ENCODE results near the gene TPM1. TPM values are rescaled to one million over a fixed set of nuclear protein-coding genes. Genes with fewer than 3 reads are reported as not detected.
A peak's percentile ranks its signal among the peaks of the same experiment; 100 is the strongest.

TPM1 gene
- total RNA-seq, 4 donors from 2014 or later = 5,599 to 7,718 (median 6,496) TPM

GRCh38 chr15:63077952-63078351 is 35.4 kb downstream of the TPM1 start:
- TF ChIP-seq POLR2AphosphoS5 (IDR thresholded peaks at IDR 0.05) = no peak
- no peak for TF ChIP-seq POLR2A (IDR thresholded peaks at IDR 0.05; ENCODE audit: low read depth)
- Histone ChIP-seq H3K27ac (replicated peaks in 1 of 4) (peak overlapping the region; percentile 82 to 97 (median 88)), H3K36me3 (peaks cover 0 to 2% (median 0%) of the 10 kb centered on the region in 4 donors), H3K4me3 (no peak overlapping the region), H3K4me1 (peaks cover 44 to 99% (median 88%) of the 10 kb centered on the region in 4 donors), H3K9me3 (no peaks in the 10 kb centered on the region), H3K27me3 (no peaks in the 10 kb centered on the region)
- 71% methylated on average over 6 of the region's 6 CpGs for WGBS
- intact Hi-C loops (cut with DNase I) = no loop called here
- DNase-seq (ENCODE audit: extremely low spot score) = no peak

- 67% methylated on average over 11 of the region's 13 CpGs for WGBS
- peak overlapping the region; percentile 63 to 79 (median 71) for H3K27ac ChIP-seq (replicated peaks in 1 of 4)
- TF ChIP-seq POLR2AphosphoS5 (IDR thresholded peaks at IDR 0.05) (no peak), CTCF (IDR thresholded peaks at IDR 0.05) (no peak), POLR2A (IDR thresholded peaks at IDR 0.05; ENCODE audit: low read depth) (no peak)
- no peak for DNase-seq (ENCODE audit: extremely low spot score)
- no peaks in the 10 kb centered on the region for H3K27me3 ChIP-seq
- no peaks in the 10 kb centered on the region for H3K36me3 ChIP-seq
- no peak overlapping the region for H3K4me3 ChIP-seq
- H3K9me3 ChIP-seq = no peaks in the 10 kb centered on the region
- intact Hi-C loops (cut with DNase I) = no loop called here
- peaks cover 40 to 86% (median 77%) of the 10 kb centered on the region in 4 donors for H3K4me1 ChIP-seq
Observed at GRCh38 chr15:63079947-63080626, 37.5 kb downstream of the TPM1 start.

GRCh38 chr15:63080634-63081250 is 38.2 kb downstream of the TPM1 start:
- no peaks in the 10 kb centered on the region for H3K9me3 ChIP-seq
- peaks cover 33 to 79% (median 71%) of the 10 kb centered on the region in 4 donors for H3K4me1 ChIP-seq
- H3K27me3 ChIP-seq = no peaks in the 10 kb centered on the region
- DNase-seq (ENCODE audit: extremely low spot score) = no peak
- H3K36me3 ChIP-seq = no peaks in the 10 kb centered on the region
- H3K4me3 ChIP-seq = no peak overlapping the region
- intact Hi-C loops (cut with DNase I) = no loop called here
- TF ChIP-seq CTCF (IDR thresholded peaks at IDR 0.05) (no peak), POLR2A (IDR thresholded peaks at IDR 0.05; ENCODE audit: low read depth) (no peak), POLR2AphosphoS5 (IDR thresholded peaks at IDR 0.05) (peak; percentile 39 to 60), EP300 (IDR thresholded peaks at IDR 0.05) (no peak)
- peak overlapping the region; percentile 63 to 79 (median 71) for H3K27ac ChIP-seq (replicated peaks in 1 of 4)
- WGBS = 62% methylated on average over 9 of the region's 10 CpGs

- no peaks in the 10 kb centered on the region for H3K27me3 ChIP-seq
- H3K36me3 ChIP-seq = no peaks in the 10 kb centered on the region
- peak overlapping the region in 3 of 4 donors; percentile 56 to 73 (median 65) for H3K27ac ChIP-seq (replicated peaks in 1 of 4)
- TF ChIP-seq EP300 (IDR thresholded peaks at IDR 0.05) (no peak), CTCF (IDR thresholded peaks at IDR 0.05) (no peak), POLR2AphosphoS5 (IDR thresholded peaks at IDR 0.05) (no peak), POLR2A (IDR thresholded peaks at IDR 0.05; ENCODE audit: low read depth) (no peak)
- intact Hi-C loops (cut with DNase I) = no loop called here
- H3K4me3 ChIP-seq = no peak overlapping the region
- H3K4me1 ChIP-seq = peaks cover 20 to 72% (median 68%) of the 10 kb centered on the region in 4 donors
- WGBS = 83% methylated on average over 4 of the region's 4 CpGs
- no peaks in the 10 kb centered on the region for H3K9me3 ChIP-seq
- no peak for DNase-seq (ENCODE audit: extremely low spot score)
Observed at GRCh38 chr15:63082366-63082765, 39.8 kb downstream of the TPM1 start.

- Histone ChIP-seq H3K36me3 (no peaks in the 10 kb centered on the region), H3K27ac (replicated peaks in 1 of 4) (peak overlapping the region; percentile 42 to 73 (median 60)), H3K4me1 (peaks cover 20 to 65% (median 61%) of the 10 kb centered on the region in 4 donors), H3K9me3 (no peaks in the 10 kb centered on the region), H3K4me3 (no peak overlapping the region), H3K27me3 (no peaks in the 10 kb centered on the region)
- intact Hi-C loops (cut with DNase I) = no loop called here
- 52% methylated on average over 11 of the region's 12 CpGs for WGBS
- no peak for DNase-seq (ENCODE audit: extremely low spot score)
- TF ChIP-seq CTCF (IDR thresholded peaks at IDR 0.05) = no peak
- TF ChIP-seq POLR2AphosphoS5 (IDR thresholded peaks at IDR 0.05) = peak; percentile 18 to 63
Observed at GRCh38 chr15:63083044-63083443, 40.5 kb downstream of the TPM1 start.
